ENCODE data around the gene PGM1. TPM values are rescaled to one million over a fixed set of nuclear protein-coding genes. Genes with fewer than 3 reads are reported as not detected.

The PGM1 gene
- total RNA-seq, 4 donors from 2014 or later = 43.1 to 77.2 (median 47.4) TPM

GRCh38 chr1:63678200-63678599 is 85.0 kb downstream of the PGM1 start:
- H3K4me3 ChIP-seq = no peak overlapping the region
- peaks cover 12 to 32% (median 28%) of the 10 kb centered on the region in 3 donors for H3K4me1 ChIP-seq
- H3K27ac ChIP-seq = no peak overlapping the region
- H3K9me3 ChIP-seq = peaks cover 0 to 11% (median 0%) of the 10 kb centered on the region in 3 donors
- 33% methylated on average over 1 of the region's 1 CpG; no CpG with 5 or more reads in 1 of the 2 donors for WGBS, 2 donors
- no peaks in the 10 kb centered on the region for H3K27me3 ChIP-seq
- TF ChIP-seq, protein P1, sequence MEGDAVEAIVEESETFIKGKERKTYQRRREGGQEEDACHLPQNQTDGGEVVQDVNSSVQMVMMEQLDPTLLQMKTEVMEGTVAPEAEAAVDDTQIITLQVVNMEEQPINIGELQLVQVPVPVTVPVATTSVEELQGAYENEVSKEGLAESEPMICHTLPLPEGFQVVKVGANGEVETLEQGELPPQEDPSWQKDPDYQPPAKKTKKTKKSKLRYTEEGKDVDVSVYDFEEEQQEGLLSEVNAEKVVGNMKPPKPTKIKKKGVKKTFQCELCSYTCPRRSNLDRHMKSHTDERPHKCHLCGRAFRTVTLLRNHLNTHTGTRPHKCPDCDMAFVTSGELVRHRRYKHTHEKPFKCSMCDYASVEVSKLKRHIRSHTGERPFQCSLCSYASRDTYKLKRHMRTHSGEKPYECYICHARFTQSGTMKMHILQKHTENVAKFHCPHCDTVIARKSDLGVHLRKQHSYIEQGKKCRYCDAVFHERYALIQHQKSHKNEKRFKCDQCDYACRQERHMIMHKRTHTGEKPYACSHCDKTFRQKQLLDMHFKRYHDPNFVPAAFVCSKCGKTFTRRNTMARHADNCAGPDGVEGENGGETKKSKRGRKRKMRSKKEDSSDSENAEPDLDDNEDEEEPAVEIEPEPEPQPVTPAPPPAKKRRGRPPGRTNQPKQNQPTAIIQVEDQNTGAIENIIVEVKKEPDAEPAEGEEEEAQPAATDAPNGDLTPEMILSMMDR (IDR thresholded peaks at IDR 0.05) = no peak
- no peak for TF ChIP-seq POLR2A (IDR thresholded peaks at IDR 0.05)
- no peaks in the 10 kb centered on the region for H3K36me3 ChIP-seq
- intact Hi-C loops (cut with DNase I) = no loop called here
- DNase-seq = no peak

GRCh38 chr1:63679076-63679475 is 85.9 kb downstream of the PGM1 start:
- DNase-seq = no peak
- no peak overlapping the region for H3K4me3 ChIP-seq
- H3K27me3 ChIP-seq = no peaks in the 10 kb centered on the region
- no peak overlapping the region for H3K27ac ChIP-seq
- peaks cover 0 to 11% (median 0%) of the 10 kb centered on the region in 3 donors for H3K9me3 ChIP-seq
- intact Hi-C loops (cut with DNase I) = no loop called here
- H3K4me1 ChIP-seq = peaks cover 12 to 32% (median 27%) of the 10 kb centered on the region in 3 donors
- 75 to 81% methylated on average over 2 of the region's 2 CpGs for WGBS, 2 donors
- TF ChIP-seq, protein P1 (IDR thresholded peaks at IDR 0.05) = no peak
- TF ChIP-seq POLR2A (IDR thresholded peaks at IDR 0.05) = no peak
- H3K36me3 ChIP-seq = no peaks in the 10 kb centered on the region

- WGBS, 2 donors = 81 to 98% methylated on average over 2 to 3 of the region's 3 CpGs
- Histone ChIP-seq H3K27ac (no peak overlapping the region), H3K27me3 (no peaks in the 10 kb centered on the region), H3K4me3 (no peak overlapping the region), H3K4me1 (peaks cover 9 to 27% (median 21%) of the 10 kb centered on the region in 3 donors), H3K36me3 (no peaks in the 10 kb centered on the region), H3K9me3 (peaks cover 0 to 11% (median 0%) of the 10 kb centered on the region in 3 donors)
- no peak for DNase-seq
- TF ChIP-seq POLR2A (IDR thresholded peaks at IDR 0.05) = no peak
- TF ChIP-seq, protein P1 (IDR thresholded peaks at IDR 0.05) = no peak
- intact Hi-C loops (cut with DNase I) = no loop called here
These were observed 86.4 kb downstream of the PGM1 start for GRCh38 chr1:63679589-63679988.

GRCh38 chr1:63682936-63683335 is 89.7 kb downstream of the PGM1 start:
- intact Hi-C loops (cut with DNase I) = loop anchor here (10.0 kb wide), 1 partner anchor 452 kb away; no protein-coding TSS in a partner anchor
- Histone ChIP-seq H3K27ac (no peak overlapping the region), H3K27me3 (no peaks in the 10 kb centered on the region), H3K9me3 (peaks cover 0 to 11% (median 0%) of the 10 kb centered on the region in 3 donors), H3K4me3 (no peak overlapping the region), H3K36me3 (no peaks in the 10 kb centered on the region), H3K4me1 (peaks cover 0 to 6% (median 0%) of the 10 kb centered on the region in 3 donors)
- DNase-seq = no peak
- 93% methylated on average over 5 of the region's 5 CpGs for WGBS, 2 donors
- TF ChIP-seq, protein P1 (IDR thresholded peaks at IDR 0.05) = no peak
- TF ChIP-seq POLR2A (IDR thresholded peaks at IDR 0.05) = no peak

- 68 to 86% methylated on average over 3 of the region's 3 CpGs for WGBS, 2 donors
- peaks cover 0 to 6% (median 0%) of the 10 kb centered on the region in 3 donors for H3K4me1 ChIP-seq
- no peaks in the 10 kb centered on the region for H3K27me3 ChIP-seq
- H3K9me3 ChIP-seq = peaks cover 0 to 11% (median 0%) of the 10 kb centered on the region in 3 donors
- TF ChIP-seq, protein P1 (IDR thresholded peaks at IDR 0.05) = no peak
- no peak for TF ChIP-seq POLR2A (IDR thresholded peaks at IDR 0.05)
- H3K4me3 ChIP-seq = no peak overlapping the region
- intact Hi-C loops (cut with DNase I) = loop anchor here (10.0 kb wide), 1 partner anchor 451 kb away; no protein-coding TSS in a partner anchor
- DNase-seq = no peak
- H3K27ac ChIP-seq = no peak overlapping the region
- H3K36me3 ChIP-seq = no peaks in the 10 kb centered on the region
These were observed 90.5 kb downstream of the PGM1 start for GRCh38 chr1:63683759-63684158.
